SK-N-MC (cell line): ENCODE data around the gene PRICKLE2.

Source experiments
- DNase-seq: peaks from one replicate; pipeline ENCODE4 v3.0.0-alpha.2; 2011; ENCODE audit warnings: low read depth, low spot score
- H3K27ac ChIP-seq: fragments of 200-600 bp; sonication (generic); 2 replicates; pipeline ENCODE4 v1.5.1; 2016; ENCODE audit warnings: mixed run types
- H3K36me3 ChIP-seq: fragments of 200-600 bp; sonication (generic); 2 replicates; pipeline ENCODE4 v1.6.1; 2017; ENCODE audit warnings: antibody characterized with exemption, low read length, mixed read lengths; ENCODE audit not compliant: insufficient read depth
- H3K4me3 ChIP-seq: fragments of 200-600 bp; sonication (generic); 2 replicates; pipeline ENCODE4 v1.5.1; 2016
- H3K9ac ChIP-seq: fragments of 200-600 bp; sonication (generic); 2 replicates; pipeline ENCODE4 v1.8.0; 2017; ENCODE audit warnings: mixed run types, mixed read lengths; ENCODE audit not compliant: insufficient read length
- H3K9me3 ChIP-seq: fragments of 200-600 bp; sonication (generic); 2 replicates; pipeline ENCODE4 v1.6.1; 2017; ENCODE audit warnings: low read depth, mild to moderate bottlenecking, antibody characterized with exemption, low read length, moderate library complexity, mixed read lengths
- EZH2 ChIP-seq: fragments of 200-600 bp; sonication (generic); IDR thresholded peaks from one replicate; pipeline ENCODE4 v1.6.1; 2017; ENCODE audit warnings: antibody characterized with exemption
- FOXP2 ChIP-seq: optimal IDR thresholded peaks from 2 replicates; pipeline ENCODE3; 2011; ENCODE audit warnings: mild to moderate bottlenecking, moderate library complexity; ENCODE audit not compliant: insufficient read depth; ENCODE audit errors: extremely low read length, control extremely low read depth
- POLR2AphosphoS5 ChIP-seq: IDR thresholded peaks from 2 replicates; pipeline ENCODE4 v1.6.1; 2012; ENCODE audit warnings: mild to moderate bottlenecking, low read depth, low read length, borderline replicate concordance

PRICKLE2 gene

DNA sequence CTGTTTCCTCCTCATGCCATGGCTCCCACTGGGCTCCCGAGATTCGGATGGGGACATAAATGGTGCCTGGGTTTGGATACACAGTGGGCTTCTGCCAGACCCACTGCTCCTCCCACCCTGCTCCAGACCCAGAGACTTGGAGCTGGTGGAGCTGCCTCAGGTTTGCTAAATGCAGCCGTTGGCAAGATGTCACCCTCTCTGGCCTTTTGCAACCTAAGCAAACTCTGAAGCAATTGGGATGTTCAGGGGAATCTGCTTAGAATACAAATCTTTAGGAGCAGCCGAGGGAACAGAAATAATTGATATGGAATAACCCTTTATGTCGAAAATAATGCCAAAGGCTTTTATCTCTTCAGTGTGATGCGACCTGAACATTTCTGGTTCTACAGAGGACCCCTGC is 33.4 kb downstream of the PRICKLE2 start:
- Histone ChIP-seq H3K4me3 (no peak overlapping the region), H3K9ac (no peak overlapping the region), H3K36me3 (no peaks in the 10 kb centered on the region), H3K9me3 (no peaks in the 10 kb centered on the region), H3K27ac (no peak overlapping the region)
- no peak for DNase-seq
- TF ChIP-seq FOXP2 (no peak), EZH2 (no peak), POLR2AphosphoS5 (no peak)

DNA sequence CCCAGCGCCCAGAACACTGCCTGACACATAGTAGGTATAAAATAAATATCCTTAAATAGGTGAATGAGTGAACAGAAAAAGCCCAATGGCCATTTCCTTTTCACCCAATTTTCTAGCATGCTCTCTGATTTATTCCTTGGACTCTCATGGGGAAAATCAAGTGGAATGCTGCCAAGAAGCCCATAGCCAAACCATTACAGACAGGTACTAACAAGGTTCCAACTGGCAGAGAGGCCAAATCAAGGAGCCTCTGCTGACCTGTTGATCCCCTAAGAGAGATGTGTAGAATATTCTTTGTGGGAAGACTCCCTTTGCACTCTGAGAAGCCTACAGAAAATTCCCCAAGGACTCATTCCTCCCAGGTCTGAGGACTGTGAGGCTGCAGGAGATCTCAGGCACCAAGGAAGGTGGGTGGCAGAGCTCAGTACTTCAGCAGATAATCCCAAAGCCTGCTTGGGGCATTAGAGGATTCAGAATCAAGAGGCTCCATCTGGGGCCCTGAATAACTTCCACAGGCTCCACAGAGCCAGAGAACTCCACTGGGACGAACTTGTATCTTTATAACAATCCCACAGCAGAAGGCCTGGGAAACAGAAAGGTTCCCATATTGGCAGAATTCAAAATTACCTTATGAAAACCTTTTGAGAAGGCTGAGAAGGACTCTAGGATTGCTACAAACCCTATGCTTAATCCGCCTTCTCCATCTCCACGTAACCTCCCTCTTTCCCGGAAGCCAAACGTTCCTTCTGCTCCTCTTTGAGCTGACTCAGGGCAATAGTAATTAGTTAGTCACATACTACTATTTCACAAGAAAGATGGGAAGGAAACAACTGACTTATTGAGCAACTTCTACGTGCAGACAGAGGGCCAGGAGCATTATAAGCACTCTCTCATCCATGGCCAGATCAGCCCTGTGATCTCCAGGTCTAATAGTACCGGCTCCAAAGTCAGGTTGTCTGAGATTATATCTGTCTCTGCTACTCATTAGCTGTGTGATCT is 34.5 kb downstream of the PRICKLE2 start:
- H3K27ac ChIP-seq: no peak overlapping the region
- H3K4me3 ChIP-seq: no peak overlapping the region
- no peak for DNase-seq
- H3K36me3 ChIP-seq: no peaks in the 10 kb centered on the region
- TF ChIP-seq POLR2AphosphoS5: no peak
- no peak for TF ChIP-seq EZH2
- TF ChIP-seq FOXP2: no peak
- H3K9ac ChIP-seq: no peak overlapping the region
- no peaks in the 10 kb centered on the region for H3K9me3 ChIP-seq

DNA sequence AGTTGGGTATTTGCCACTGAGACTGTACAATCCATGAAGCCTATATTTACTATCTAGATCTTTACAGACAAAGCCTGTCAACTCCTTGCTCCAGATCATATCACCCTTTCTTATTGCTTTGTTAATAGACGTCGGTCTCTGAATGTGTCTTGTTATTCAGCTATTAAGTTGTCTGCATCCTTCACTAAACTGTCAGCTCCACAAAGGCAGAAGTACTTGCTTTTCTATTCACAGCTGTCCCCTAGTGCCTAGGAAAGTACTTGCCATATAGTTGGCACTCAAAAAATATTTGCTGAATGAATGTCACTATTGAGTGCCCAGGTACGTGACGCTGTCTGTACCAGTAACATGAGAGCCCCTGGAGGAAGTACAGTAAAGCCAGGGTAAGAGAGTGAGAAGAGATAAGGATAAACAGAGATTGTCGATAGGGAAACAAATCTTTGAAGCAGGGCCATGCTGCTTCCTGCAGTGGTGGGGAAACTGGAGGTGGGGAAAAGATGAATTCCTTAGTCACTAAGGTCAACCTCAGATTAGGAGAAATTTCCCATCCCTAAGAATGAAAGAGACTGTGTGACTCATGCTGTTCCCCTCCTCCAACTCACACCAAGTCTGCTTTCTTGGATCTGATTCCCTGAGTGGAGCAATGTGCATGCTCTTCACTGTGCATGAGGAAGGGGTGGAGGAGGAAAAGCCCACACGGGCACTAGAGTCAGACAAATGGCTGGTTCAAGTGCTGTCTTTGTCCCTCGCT is 36.3 kb downstream of the PRICKLE2 start:
- Histone ChIP-seq H3K36me3 (no peaks in the 10 kb centered on the region), H3K9ac (no peak overlapping the region), H3K4me3 (no peak overlapping the region), H3K27ac (no peak overlapping the region), H3K9me3 (no peaks in the 10 kb centered on the region)
- DNase-seq: no peak
- no peak for TF ChIP-seq EZH2
- no peak for TF ChIP-seq POLR2AphosphoS5
- TF ChIP-seq FOXP2: no peak

- no peak for DNase-seq
- H3K27ac ChIP-seq: no peak overlapping the region
- H3K36me3 ChIP-seq: no peaks in the 10 kb centered on the region
- no peaks in the 10 kb centered on the region for H3K9me3 ChIP-seq
- no peak overlapping the region for H3K9ac ChIP-seq
- no peak for TF ChIP-seq FOXP2
- TF ChIP-seq EZH2: no peak
- TF ChIP-seq POLR2AphosphoS5: no peak
- H3K4me3 ChIP-seq: no peak overlapping the region
These were observed 38.0 kb downstream of the PRICKLE2 start for GRCh38 chr3:64187065-64187959.

- TF ChIP-seq POLR2AphosphoS5 (no peak), EZH2 (no peak), FOXP2 (no peak)
- H3K36me3 ChIP-seq: no peaks in the 10 kb centered on the region
- H3K4me3 ChIP-seq: no peak overlapping the region
- no peak for DNase-seq
- H3K9me3 ChIP-seq: no peaks in the 10 kb centered on the region
- no peak overlapping the region for H3K9ac ChIP-seq
- H3K27ac ChIP-seq: no peak overlapping the region
These were observed 38.6 kb downstream of the PRICKLE2 start for GRCh38 chr3:64186667-64187064.

DNA sequence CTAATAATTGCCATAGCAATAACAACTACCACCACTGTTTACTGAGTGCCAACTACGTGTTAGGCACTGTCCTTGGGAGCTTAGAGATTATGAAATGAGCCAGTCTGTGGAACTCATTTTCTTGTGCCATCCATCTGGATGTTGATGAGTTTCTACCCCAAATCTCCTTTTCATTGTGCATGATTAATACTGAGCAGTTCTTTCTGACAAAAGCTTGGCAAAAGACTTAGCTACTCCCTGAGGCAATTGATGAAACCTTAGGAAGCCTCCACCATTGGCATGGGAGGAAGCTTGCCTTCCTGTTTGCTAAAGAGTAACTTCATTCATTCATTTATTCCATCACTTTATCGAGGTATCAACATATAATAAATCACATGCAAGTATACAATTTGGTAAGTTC is 39.8 kb downstream of the PRICKLE2 start:
- no peak for DNase-seq
- no peak overlapping the region for H3K4me3 ChIP-seq
- H3K27ac ChIP-seq: no peak overlapping the region
- no peak overlapping the region for H3K9ac ChIP-seq
- TF ChIP-seq FOXP2 (no peak), POLR2AphosphoS5 (no peak), EZH2 (no peak)
- no peaks in the 10 kb centered on the region for H3K36me3 ChIP-seq
- no peaks in the 10 kb centered on the region for H3K9me3 ChIP-seq

GRCh38 chr3:64184621-64185020 is 40.6 kb downstream of the PRICKLE2 start:
- H3K9me3 ChIP-seq: no peaks in the 10 kb centered on the region
- no peak overlapping the region for H3K4me3 ChIP-seq
- H3K36me3 ChIP-seq: no peaks in the 10 kb centered on the region
- no peak overlapping the region for H3K9ac ChIP-seq
- no peak for DNase-seq
- no peak overlapping the region for H3K27ac ChIP-seq
- TF ChIP-seq EZH2 (no peak), POLR2AphosphoS5 (no peak)
